GM12878 (cell line): Measurements from ENCODE around the gene TOMM22. TPM values are rescaled to one million over a fixed set of nuclear protein-coding genes. Genes with fewer than 3 reads are reported as not detected.

Experiments used
- EED ChIP-seq: sonication (generic); IDR thresholded peaks from 2 replicates; pipeline ENCODE4 v1.6.1; 2016; ENCODE audit warnings: antibody characterized with exemption, low read depth
- ETV6 ChIP-seq, 2 experiments: fragments of 450-650 bp in 1 of 2; IDR thresholded peaks in 1 of 2; conservative IDR thresholded peaks in 1 of 2; 2 replicates each; pipeline ENCODE4 v1.6.1; 2014; ENCODE audit warnings: antibody characterized with exemption in 1 of 2, borderline replicate concordance in 1 of 2, low read depth in 1 of 2, mild to moderate bottlenecking in 1 of 2, moderate library complexity in 1 of 2
- HDAC6 ChIP-seq: fragments of 200-600 bp; sonication (generic); IDR thresholded peaks from one replicate; pipeline ENCODE4 v1.8.0; 2017; ENCODE audit warnings: antibody characterized with exemption; ENCODE audit not compliant: unreplicated experiment
- IRF4 ChIP-seq: IDR thresholded peaks from 2 replicates; pipeline ENCODE4 v1.6.1; 2011; ENCODE audit warnings: low read depth, low read length
- JUNB ChIP-seq: IDR thresholded peaks from 2 replicates; pipeline ENCODE4 v1.6.1; 2016; ENCODE audit warnings: antibody characterized with exemption, mild to moderate bottlenecking
- KLF5 ChIP-seq: fragments of 450-650 bp; IDR thresholded peaks from 2 replicates; pipeline ENCODE4 v1.6.1; 2014; ENCODE audit warnings: mild to moderate bottlenecking; ENCODE audit not compliant: partially characterized antibody
- NBN ChIP-seq: fragments of 450-650 bp; IDR thresholded peaks from 2 replicates; pipeline ENCODE4 v1.6.1; 2016
- PAX8 ChIP-seq: fragments of 450-650 bp; IDR thresholded peaks from 2 replicates; pipeline ENCODE4 v1.6.1; 2017; ENCODE audit warnings: mild to moderate bottlenecking, moderate library complexity
- SPI1 ChIP-seq: IDR thresholded peaks from 2 replicates; pipeline ENCODE4 v1.6.1; 2011; ENCODE audit warnings: low read depth, mild to moderate bottlenecking, low read length, moderate library complexity, borderline replicate concordance; ENCODE audit not compliant: insufficient read depth
- TAF1 ChIP-seq: IDR thresholded peaks from 2 replicates; pipeline ENCODE4 v1.6.1; 2011; ENCODE audit warnings: mild to moderate bottlenecking, low read depth, low read length, borderline replicate concordance
- ZBED1 ChIP-seq: IDR thresholded peaks from 2 replicates; pipeline ENCODE4 v1.6.1; 2016; ENCODE audit warnings: borderline replicate concordance
- ZNF622 ChIP-seq: fragments of 450-650 bp; IDR thresholded peaks from 2 replicates; pipeline ENCODE4 v1.6.1; 2017; ENCODE audit warnings: mild to moderate bottlenecking, inconsistent platforms
- polyA plus RNA-seq, 11 experiments: library from polyadenylated mRNA; depleted of rRNA in 4 of 11; unstranded in 6 of 11; stranded (reverse) in 5 of 11; fragments of >200 nt; fragmentation: Nextera tagmentation in 4 of 11; fragmentation: Illumina TruSeq in 1 of 11; extraction: Ambion mirVana in 4 of 11; extraction: Trizol in 1 of 11; gene quantifications; 1 replicate in 1 of 11; 2 replicates in 10 of 11; pipeline versions ENCODE4 v1.2.1 to v1.2.3, GENCODE V29; 2011 to 2016; ENCODE audit warnings: inconsistent platforms in 2 of 11, missing spikeins in 2 of 11, low read depth in 1 of 11
- total RNA-seq, 4 experiments: library from RNA; depleted of rRNA in 3 of 4; stranded (reverse); fragments of >200 nt in 3 of 4; fragmentation: Illumina TruSeq in 1 of 4; extraction: Trizol in 1 of 4; gene quantifications; 2 replicates each; pipeline versions ENCODE4 v1.2.1 to v1.2.3, GENCODE V29; 2013 to 2021
- TF ChIP-seq, protein P1 (sequence below): fragments of 450-650 bp; conservative IDR thresholded peaks from 2 replicates; pipeline ENCODE4 v1.6.1; 2017; ENCODE audit warnings: mild to moderate bottlenecking, moderate library complexity
- TF ChIP-seq, protein P2 (sequence below): IDR thresholded peaks from 2 replicates; pipeline ENCODE4 v1.6.1; 2011; ENCODE audit warnings: mild to moderate bottlenecking, low read depth, low read length, moderate library complexity; ENCODE audit not compliant: insufficient replicate concordance
- TF ChIP-seq, protein P3 (sequence below): IDR thresholded peaks from 2 replicates; pipeline ENCODE4 v1.6.1; 2011; ENCODE audit warnings: borderline replicate concordance, low read depth, mild to moderate bottlenecking, moderate library complexity, mixed read lengths, low read length; ENCODE audit not compliant: insufficient read depth; ENCODE audit errors: extremely low read length
- TF ChIP-seq, protein P4 (sequence below): fragments of 150-350 bp; IDR thresholded peaks from 2 replicates; pipeline ENCODE4 v1.6.1; 2016; ENCODE audit warnings: low read depth, low read length
- TF ChIP-seq, protein P5 (sequence below): fragments of 450-650 bp; IDR thresholded peaks from 2 replicates; pipeline ENCODE4 v1.6.1; 2017; ENCODE audit warnings: mild to moderate bottlenecking, moderate library complexity

Gene TOMM22
- total and polyA plus RNA-seq, 10 of the 15 experiments (the other 5 are each of a cell fraction or from before 2014, with no cell fraction given): 37.6 to 197 (median 94.9) TPM

DNA sequence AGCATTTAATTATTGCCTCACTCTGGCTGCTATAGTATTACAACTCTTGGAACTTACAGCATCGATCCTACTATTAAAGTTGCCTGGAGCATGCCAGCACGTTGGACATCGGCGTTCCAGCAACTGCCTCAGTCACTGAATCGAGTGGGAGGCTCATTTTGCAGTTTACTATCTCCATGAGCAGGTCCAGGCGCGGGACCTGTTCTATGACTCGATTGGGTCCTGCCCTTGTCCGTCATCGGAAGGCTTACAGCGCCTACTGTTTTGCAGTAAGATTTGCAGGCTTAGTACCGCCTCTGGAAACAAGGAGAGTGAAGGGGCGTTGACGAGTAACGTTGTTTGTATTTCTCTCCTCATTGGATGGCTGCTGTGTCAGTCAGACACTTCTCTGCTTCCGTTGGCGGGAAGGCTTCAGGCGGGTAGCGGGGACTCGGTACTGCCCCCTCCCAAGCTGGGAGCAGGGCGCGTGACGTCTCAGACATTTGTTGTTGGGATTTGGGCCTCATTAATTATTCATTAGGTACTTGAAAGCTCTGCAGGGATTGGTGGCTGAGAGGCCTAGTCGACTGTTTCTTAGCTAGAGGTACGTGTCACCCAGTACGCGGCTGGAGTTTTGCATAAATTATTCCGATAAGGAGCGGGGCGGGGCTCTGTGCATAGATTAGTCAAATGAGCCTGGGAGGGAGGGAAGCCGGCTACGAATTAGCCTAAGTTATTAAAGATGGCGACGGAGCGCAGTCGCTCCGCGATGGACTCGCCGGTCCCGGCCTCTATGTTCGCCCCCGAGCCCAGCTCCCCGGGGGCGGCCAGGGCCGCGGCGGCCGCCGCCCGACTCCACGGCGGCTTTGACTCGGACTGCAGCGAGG, 23.7 kb downstream of the TOMM22 start, which contains the start of gene GTPBP1 (continued):
- TF ChIP-seq, protein P1, sequence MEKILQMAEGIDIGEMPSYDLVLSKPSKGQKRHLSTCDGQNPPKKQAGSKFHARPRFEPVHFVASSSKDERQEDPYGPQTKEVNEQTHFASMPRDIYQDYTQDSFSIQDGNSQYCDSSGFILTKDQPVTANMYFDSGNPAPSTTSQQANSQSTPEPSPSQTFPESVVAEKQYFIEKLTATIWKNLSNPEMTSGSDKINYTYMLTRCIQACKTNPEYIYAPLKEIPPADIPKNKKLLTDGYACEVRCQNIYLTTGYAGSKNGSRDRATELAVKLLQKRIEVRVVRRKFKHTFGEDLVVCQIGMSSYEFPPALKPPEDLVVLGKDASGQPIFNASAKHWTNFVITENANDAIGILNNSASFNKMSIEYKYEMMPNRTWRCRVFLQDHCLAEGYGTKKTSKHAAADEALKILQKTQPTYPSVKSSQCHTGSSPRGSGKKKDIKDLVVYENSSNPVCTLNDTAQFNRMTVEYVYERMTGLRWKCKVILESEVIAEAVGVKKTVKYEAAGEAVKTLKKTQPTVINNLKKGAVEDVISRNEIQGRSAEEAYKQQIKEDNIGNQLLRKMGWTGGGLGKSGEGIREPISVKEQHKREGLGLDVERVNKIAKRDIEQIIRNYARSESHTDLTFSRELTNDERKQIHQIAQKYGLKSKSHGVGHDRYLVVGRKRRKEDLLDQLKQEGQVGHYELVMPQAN: peak; percentile 74; the same call in 1 of the 2 replicates
- TF ChIP-seq TAF1: peak; percentile 96
- peak; percentile 68; the same call in 1 of the 2 replicates for TF ChIP-seq NBN
- TF ChIP-seq, protein P2, sequence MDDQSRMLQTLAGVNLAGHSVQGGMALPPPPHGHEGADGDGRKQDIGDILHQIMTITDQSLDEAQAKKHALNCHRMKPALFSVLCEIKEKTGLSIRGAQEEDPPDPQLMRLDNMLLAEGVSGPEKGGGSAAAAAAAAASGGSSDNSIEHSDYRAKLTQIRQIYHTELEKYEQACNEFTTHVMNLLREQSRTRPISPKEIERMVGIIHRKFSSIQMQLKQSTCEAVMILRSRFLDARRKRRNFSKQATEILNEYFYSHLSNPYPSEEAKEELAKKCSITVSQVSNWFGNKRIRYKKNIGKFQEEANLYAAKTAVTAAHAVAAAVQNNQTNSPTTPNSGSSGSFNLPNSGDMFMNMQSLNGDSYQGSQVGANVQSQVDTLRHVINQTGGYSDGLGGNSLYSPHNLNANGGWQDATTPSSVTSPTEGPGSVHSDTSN: peak; percentile 99
- TF ChIP-seq, protein P3, sequence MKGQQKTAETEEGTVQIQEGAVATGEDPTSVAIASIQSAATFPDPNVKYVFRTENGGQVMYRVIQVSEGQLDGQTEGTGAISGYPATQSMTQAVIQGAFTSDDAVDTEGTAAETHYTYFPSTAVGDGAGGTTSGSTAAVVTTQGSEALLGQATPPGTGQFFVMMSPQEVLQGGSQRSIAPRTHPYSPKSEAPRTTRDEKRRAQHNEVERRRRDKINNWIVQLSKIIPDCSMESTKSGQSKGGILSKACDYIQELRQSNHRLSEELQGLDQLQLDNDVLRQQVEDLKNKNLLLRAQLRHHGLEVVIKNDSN: no peak
- TF ChIP-seq HDAC6: no peak
- TF ChIP-seq, protein P4, sequence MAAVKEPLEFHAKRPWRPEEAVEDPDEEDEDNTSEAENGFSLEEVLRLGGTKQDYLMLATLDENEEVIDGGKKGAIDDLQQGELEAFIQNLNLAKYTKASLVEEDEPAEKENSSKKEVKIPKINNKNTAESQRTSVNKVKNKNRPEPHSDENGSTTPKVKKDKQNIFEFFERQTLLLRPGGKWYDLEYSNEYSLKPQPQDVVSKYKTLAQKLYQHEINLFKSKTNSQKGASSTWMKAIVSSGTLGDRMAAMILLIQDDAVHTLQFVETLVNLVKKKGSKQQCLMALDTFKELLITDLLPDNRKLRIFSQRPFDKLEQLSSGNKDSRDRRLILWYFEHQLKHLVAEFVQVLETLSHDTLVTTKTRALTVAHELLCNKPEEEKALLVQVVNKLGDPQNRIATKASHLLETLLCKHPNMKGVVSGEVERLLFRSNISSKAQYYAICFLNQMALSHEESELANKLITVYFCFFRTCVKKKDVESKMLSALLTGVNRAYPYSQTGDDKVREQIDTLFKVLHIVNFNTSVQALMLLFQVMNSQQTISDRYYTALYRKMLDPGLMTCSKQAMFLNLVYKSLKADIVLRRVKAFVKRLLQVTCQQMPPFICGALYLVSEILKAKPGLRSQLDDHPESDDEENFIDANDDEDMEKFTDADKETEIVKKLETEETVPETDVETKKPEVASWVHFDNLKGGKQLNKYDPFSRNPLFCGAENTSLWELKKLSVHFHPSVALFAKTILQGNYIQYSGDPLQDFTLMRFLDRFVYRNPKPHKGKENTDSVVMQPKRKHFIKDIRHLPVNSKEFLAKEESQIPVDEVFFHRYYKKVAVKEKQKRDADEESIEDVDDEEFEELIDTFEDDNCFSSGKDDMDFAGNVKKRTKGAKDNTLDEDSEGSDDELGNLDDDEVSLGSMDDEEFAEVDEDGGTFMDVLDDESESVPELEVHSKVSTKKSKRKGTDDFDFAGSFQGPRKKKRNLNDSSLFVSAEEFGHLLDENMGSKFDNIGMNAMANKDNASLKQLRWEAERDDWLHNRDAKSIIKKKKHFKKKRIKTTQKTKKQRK: peak; percentile 73
- no peak; the same call in 1 of the 2 replicates for TF ChIP-seq PAX8
- peak; percentile 60 for TF ChIP-seq KLF5
- TF ChIP-seq ZBED1: no peak
- TF ChIP-seq JUNB: no peak
- peak; percentile 61; the same call in 1 of the 2 replicates for TF ChIP-seq IRF4
- TF ChIP-seq, protein P5, sequence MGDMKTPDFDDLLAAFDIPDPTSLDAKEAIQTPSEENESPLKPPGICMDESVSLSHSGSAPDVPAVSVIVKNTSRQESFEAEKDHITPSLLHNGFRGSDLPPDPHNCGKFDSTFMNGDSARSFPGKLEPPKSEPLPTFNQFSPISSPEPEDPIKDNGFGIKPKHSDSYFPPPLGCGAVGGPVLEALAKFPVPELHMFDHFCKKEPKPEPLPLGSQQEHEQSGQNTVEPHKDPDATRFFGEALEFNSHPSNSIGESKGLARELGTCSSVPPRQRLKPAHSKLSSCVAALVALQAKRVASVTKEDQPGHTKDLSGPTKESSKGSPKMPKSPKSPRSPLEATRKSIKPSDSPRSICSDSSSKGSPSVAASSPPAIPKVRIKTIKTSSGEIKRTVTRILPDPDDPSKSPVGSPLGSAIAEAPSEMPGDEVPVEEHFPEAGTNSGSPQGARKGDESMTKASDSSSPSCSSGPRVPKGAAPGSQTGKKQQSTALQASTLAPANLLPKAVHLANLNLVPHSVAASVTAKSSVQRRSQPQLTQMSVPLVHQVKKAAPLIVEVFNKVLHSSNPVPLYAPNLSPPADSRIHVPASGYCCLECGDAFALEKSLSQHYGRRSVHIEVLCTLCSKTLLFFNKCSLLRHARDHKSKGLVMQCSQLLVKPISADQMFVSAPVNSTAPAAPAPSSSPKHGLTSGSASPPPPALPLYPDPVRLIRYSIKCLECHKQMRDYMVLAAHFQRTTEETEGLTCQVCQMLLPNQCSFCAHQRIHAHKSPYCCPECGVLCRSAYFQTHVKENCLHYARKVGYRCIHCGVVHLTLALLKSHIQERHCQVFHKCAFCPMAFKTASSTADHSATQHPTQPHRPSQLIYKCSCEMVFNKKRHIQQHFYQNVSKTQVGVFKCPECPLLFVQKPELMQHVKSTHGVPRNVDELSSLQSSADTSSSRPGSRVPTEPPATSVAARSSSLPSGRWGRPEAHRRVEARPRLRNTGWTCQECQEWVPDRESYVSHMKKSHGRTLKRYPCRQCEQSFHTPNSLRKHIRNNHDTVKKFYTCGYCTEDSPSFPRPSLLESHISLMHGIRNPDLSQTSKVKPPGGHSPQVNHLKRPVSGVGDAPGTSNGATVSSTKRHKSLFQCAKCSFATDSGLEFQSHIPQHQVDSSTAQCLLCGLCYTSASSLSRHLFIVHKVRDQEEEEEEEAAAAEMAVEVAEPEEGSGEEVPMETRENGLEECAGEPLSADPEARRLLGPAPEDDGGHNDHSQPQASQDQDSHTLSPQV: no peak
- TF ChIP-seq EED: no peak; the same call in 1 of the 2 replicates
- TF ChIP-seq SPI1: no peak
- no peak for TF ChIP-seq ETV6 (conservative IDR thresholded peaks at IDR 0.05 in 1 of 2, IDR thresholded peaks at IDR 0.05 in 1 of 2; ENCODE audit: borderline replicate concordance in 1 of 2, low read depth in 1 of 2)
- TF ChIP-seq ZNF622: no peak
